ENCODE measurements around the gene ZNF750.
A peak's percentile ranks its signal among the peaks of the same experiment; 100 is the strongest.

ZNF750 gene

GRCh38 chr17:82823004-82823403, 16.8 kb downstream of the ZNF750 start:
- TF ChIP-seq, protein P1, sequence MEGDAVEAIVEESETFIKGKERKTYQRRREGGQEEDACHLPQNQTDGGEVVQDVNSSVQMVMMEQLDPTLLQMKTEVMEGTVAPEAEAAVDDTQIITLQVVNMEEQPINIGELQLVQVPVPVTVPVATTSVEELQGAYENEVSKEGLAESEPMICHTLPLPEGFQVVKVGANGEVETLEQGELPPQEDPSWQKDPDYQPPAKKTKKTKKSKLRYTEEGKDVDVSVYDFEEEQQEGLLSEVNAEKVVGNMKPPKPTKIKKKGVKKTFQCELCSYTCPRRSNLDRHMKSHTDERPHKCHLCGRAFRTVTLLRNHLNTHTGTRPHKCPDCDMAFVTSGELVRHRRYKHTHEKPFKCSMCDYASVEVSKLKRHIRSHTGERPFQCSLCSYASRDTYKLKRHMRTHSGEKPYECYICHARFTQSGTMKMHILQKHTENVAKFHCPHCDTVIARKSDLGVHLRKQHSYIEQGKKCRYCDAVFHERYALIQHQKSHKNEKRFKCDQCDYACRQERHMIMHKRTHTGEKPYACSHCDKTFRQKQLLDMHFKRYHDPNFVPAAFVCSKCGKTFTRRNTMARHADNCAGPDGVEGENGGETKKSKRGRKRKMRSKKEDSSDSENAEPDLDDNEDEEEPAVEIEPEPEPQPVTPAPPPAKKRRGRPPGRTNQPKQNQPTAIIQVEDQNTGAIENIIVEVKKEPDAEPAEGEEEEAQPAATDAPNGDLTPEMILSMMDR (conservative IDR thresholded peaks at IDR 0.05; ENCODE audit: low read depth) = no peak
- ChIA-PET POLR2A (ENCODE audit: low non-redundant PET) (no interaction called here), CTCF (no interaction called here)
- peak; percentile 10 for DNase-seq (ENCODE audit: low spot score)
- H3K27ac ChIP-seq = peak overlapping the region; percentile 57

DNA sequence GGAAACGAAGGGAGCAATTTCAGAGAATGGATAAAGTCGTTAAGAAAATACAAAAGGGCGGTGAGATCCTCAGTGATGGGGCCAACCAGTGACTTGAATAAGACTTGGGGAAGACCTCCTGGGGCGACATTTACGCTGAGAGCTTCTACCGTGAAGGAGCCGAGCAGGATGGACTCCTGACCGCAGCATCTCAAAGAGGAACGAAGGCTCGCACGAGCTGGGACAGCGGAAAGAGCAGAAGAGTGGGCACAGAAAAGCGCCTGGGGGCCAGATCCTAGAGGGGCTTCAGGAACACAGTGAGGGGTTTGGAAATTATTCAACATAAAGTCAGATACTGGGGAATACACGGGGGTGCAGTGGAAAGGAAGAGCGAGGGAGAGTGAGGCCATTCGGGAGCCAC, 17.5 kb downstream of the ZNF750 start:
- TF ChIP-seq, protein P1 (conservative IDR thresholded peaks at IDR 0.05; ENCODE audit: low read depth) = no peak
- DNase-seq (ENCODE audit: low spot score) = no peak
- CTCF ChIA-PET = no interaction called here
- no peak overlapping the region for H3K27ac ChIP-seq
- POLR2A ChIA-PET (ENCODE audit: low non-redundant PET) = no interaction called here

DNA sequence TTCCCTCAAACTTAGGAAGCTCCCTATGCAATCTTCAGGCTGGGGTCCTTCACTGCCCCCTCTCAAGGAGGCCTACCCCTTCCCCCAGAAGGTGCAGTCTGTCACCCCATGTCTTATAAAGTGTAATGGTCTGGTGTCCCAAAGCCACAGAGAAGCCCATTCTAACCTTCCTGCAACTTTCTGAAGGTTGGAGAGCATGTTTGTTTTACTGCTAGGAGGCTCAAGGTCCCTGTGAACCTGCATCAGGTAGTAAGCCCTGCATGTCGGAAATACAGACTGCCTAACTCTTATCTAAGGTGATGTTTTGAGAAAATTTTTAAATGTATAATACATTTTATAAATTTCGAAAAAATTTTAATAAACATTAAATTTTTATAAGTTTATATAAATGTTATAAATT, 18.3 kb downstream of the ZNF750 start:
- CTCF ChIA-PET = no interaction called here
- DNase-seq (ENCODE audit: low spot score) = no peak
- POLR2A ChIA-PET (ENCODE audit: low non-redundant PET) = no interaction called here
- TF ChIP-seq, protein P1 (conservative IDR thresholded peaks at IDR 0.05; ENCODE audit: low read depth) = no peak
- no peak overlapping the region for H3K27ac ChIP-seq

GRCh38 chr17:82820278-82821251, 19.3 kb downstream of the ZNF750 start:
- no peak overlapping the region for H3K27ac ChIP-seq
- TF ChIP-seq, protein P1 (conservative IDR thresholded peaks at IDR 0.05; ENCODE audit: low read depth) = no peak
- CTCF ChIA-PET = interaction anchor here (0.5 to 0.7 kb wide), 3 partner anchors 11 to 327 kb away, joined by 3 to 6 read pairs (median 3); no protein-coding TSS in a partner anchor
- POLR2A ChIA-PET (ENCODE audit: low non-redundant PET) = no interaction called here
- DNase-seq (ENCODE audit: low spot score) = no peak

DNA sequence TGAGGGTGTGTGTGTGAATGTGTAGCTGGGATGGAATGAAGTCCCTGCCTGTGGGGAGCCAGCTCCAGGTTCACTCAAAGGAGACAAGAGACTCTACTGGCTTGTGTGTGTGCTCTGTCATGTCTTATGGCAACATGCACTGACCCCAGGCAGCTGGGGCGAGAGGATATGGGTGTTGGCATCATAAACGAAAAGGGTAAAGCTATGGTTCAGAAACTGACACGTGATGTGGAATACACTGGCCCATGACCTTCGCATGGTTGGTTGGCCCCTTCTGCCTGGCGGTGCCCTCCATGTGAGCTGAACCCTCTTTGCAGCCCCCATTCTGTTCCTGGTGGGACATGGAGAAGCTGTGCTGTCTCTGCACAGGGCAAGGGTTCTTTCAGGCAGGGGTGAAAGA, 21.9 kb downstream of the ZNF750 start:
- DNase-seq (ENCODE audit: low spot score) = no peak
- CTCF ChIA-PET = interaction anchor here (0.5 kb wide), 1 partner anchor 19 kb away, joined by 3 read pairs; no protein-coding TSS in a partner anchor
- H3K27ac ChIP-seq = no peak overlapping the region
- TF ChIP-seq, protein P1 (conservative IDR thresholded peaks at IDR 0.05; ENCODE audit: low read depth) = no peak
- POLR2A ChIA-PET (ENCODE audit: low non-redundant PET) = no interaction called here

GRCh38 chr17:82816358-82816757, 23.5 kb downstream of the ZNF750 start:
- POLR2A ChIA-PET (ENCODE audit: low non-redundant PET) = no interaction called here
- TF ChIP-seq, protein P1 (conservative IDR thresholded peaks at IDR 0.05; ENCODE audit: low read depth) = no peak
- peak overlapping the region; percentile 8; the same call in 1 of the 2 replicates for H3K27ac ChIP-seq
- CTCF ChIA-PET = interaction anchor here (0.6 kb wide), 1 partner anchor 29 kb away, joined by 4 read pairs; no protein-coding TSS in a partner anchor
- DNase-seq (ENCODE audit: low spot score) = no peak

All from RWPE1 (cell line).